C4-2B (cell line): ENCODE measurements around the gene CEP70.

Experiments used
- CTCF ChIP-seq: fragments of 450-650 bp; conservative IDR thresholded peaks from 2 replicates; pipeline ENCODE4 v1.5.1; 2017; ENCODE audit warnings: mild to moderate bottlenecking
- ZFX ChIP-seq: fragments of 450-650 bp; IDR thresholded peaks from 2 replicates; pipeline ENCODE4 v1.6.1; 2017

- TF ChIP-seq CTCF (no peak), ZFX (no peak)
These were observed 2.7 kb downstream of the CEP70 start for GRCh38 chr3:138591392-138591791.
